Activated naive CD8-positive, alpha-beta T cell treated with anti-CD3 and anti-CD28 coated beads, Interleukin-2, amount 50 U/mL, for 16 hours (primary cell): ENCODE measurements around the gene ZNF222.

Experiments used
- DNase-seq: peaks from one replicate; pipeline ENCODE4 v3.0.0-alpha.2; 2020; ENCODE audit warnings: low read depth, low spot score

ZNF222 gene

DNA sequence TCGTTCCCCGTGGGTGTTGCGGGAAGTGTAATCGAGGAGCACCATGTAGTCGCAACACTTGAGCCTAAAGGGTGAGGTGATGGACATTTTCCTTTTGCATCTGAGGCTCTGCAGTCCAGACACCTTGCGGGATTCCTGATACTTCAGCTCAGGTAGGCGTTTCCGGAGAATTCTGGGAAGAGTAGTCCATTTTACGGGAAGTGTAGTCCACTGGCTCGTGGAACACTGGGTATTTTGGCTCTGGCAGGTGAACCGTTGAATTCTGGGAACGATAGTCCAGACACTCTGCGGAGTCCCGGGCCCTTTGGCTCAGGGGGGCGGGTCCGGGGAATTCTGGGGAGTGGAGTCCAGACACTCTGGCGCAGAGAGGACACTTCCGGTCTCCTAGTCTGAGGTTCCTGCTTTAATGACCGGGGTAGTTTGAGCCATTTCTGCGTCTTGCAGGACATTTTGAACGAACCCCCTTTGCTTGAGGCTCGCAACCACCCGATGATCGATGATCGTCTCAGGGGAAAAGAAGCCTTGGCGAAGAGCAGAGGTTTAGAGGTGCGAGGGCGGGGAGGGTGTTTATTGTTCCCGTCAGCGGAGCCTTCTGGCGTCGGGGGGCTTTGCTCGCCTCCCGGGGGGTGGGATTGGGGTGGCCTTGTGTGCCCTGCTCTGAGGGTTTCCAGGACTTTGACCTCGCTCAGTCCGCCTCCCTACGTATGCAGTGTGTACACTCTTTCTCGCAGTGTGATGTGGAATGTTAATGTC is 26.6 kb downstream of the ZNF222 start, which contains the start of gene ZNF223:
TSS of gene ZNF223 (plus strand) at position 387 of the 753 bp plus-strand sequence. CDS start 3,141 bp downstream, outside the sequence.
- DNase-seq: peak; percentile 59

DNA sequence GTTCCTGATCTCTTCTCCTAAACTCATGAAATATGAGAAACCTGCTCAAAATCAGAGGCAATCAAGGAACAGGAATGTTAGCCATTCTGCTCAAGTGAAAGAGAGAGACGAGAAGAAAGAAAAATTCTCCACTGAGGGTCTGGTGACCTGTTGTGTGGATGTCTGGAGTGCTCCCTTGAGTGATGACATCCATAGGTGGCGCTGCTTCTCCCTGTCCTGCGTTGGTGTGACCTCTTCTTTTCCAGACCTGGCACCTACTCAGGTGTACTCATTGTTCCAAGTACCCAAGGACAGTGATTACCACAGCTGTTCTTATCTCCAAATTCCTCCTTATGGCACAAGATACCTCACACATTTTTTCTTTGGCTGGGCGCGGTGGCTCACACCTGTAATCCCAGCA is 30.7 kb downstream of the ZNF222 start:
- DNase-seq: no peak

DNA sequence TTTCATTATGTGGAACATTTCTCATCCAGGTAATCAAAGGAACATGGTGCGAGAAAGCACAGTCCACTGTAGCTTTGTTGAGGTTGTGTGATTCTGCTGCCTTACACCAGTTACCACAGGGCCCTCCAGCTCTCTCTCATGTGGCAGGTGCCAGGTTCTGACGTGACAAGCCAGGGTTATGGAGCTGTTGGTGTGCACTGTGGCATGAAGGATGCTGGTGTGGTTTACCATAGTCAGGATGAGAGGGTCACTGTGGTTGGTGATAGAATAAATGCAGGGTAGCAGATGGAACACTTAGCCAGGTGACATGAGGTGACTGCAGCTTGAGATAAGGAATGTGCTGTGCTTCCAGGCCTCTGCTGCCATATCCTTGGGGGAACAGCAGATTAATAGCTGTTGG is 34.0 kb downstream of the ZNF222 start:
- DNase-seq: no peak

DNA sequence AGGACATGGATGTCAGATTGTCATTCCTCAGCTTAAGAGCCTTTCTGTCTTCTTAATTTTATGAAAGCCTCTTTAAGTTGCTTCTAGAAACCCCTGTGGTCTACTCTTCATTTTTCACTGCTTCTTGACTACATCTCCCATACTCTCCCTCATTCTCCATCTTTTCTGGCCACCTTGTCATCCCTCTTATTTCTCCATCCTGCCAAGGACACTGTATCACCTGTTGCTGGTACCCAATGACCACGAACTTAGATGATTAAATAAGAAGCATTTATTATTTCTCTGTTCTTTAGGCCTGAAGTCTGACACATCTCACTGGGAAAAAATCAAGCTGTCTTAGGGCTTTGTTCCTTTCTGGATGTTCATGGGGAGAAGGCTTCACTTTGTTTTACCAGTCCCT is 35.9 kb downstream of the ZNF222 start:
- DNase-seq: no peak

DNA sequence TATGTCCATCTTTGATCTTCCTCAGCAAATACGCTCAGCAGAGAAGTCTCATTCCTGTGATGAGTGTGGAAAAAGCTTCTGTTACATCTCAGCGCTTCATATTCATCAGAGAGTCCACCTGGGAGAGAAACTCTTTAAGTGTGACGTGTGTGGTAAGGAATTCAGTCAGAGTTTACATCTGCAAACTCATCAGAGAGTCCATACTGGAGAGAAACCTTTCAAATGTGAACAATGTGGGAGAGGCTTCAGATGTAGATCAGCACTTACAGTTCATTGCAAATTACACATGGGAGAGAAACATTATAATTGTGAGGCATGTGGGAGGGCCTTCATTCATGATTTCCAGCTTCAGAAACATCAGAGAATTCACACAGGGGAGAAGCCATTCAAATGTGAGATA is 41.1 kb downstream of the ZNF222 start:
- no peak for DNase-seq

DNA sequence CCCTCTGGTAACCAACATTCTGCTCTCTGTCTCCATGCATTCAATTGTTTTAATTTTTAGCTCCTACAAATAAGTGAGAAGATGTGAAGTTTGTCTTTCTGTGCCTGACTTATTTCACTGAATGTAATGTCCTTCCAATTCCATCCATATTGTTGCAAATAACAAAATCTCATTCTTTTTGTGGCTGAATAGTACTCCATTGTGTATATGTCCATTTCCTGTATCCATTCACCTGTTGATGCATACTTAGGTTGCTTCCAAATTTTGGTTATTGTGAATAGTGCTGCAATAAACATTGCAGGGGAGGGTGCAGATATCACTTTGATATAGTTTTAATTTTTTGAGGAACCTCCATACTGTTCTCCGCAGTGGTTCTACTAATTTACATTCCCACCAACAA is 44.2 kb downstream of the ZNF222 start:
- no peak for DNase-seq

DNA sequence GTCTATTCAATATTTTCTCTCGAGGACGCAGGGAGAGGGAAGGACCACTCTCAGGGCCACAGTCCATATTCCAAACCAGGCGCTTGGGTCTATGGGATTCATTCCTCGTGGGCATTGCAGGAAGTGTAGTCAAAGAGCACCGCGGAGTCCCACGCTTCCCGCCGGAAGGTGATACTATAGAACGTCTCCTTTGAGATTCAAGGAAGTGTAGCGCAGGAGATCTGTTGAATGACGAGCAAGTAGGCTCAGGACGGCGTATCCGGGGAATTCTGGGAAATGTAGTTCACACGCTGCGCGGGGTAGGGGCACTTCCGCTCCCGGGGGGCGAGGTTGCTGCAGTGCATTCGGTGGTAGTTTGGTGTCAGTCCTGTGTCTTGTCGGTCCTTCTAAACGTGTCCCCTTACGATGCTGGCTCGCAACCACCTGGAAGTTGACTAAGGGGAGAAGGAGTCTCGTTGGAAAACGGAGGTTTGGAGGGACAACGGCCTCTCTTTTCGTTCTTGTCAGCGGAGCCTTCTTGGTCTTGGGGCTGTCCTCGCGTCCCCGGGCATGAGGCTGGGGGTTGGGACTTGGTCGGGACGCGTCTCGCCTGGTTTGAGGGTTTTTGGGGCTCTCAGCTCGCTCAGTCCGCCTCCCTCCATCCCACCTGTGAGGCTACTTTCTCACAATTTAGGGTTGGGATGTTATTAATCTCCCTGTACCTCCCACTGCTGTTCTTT is 46.8 kb downstream of the ZNF222 start, which contains the start of gene ZNF284:
TSS of gene ZNF284 (plus strand) at position 336 of the 719 bp plus-strand sequence. CDS start 4,231 bp downstream, outside the sequence.
- DNase-seq: peak; percentile 69

DNA sequence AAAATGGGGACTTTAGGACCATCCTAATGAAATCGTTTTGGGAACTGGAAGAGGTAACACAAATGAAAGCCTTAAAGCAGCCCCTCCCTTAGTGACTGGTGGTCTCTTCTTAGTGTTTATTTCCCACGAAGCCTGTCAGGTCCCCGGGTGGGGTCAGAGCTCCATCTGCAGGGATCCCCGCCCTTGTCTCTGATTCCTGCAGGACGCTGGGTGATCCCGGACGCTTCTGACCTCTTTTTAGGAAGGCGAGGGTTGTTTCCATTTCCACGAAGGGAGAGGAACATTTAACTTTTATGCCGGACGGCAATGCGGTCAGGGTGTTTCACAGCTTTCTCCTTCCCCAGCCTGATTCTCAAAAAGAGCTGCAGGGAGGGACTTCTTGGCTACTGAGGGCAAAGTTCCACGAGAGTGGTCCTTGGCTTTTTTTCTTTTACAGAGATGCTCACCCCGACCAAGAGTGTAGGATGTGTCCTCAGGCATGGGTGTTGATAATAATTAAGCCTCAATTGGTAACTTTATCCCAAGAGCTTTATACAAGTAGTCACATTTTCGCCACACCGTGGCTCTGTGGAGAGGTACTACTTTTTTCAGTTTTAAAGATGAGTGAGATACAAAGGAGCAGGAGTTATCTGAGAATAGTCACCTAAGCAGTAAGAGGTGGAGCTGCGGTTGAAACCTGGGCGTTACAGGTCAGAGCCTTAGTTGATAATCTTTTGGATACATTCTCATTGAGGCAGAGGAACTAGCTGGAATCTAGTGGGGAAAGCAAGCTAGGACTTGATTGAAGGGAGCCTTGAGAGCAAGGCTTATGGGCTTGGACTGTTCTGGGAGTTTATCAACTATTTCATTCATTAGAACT is 47.6 kb downstream of the ZNF222 start:
- no peak for DNase-seq

DNA sequence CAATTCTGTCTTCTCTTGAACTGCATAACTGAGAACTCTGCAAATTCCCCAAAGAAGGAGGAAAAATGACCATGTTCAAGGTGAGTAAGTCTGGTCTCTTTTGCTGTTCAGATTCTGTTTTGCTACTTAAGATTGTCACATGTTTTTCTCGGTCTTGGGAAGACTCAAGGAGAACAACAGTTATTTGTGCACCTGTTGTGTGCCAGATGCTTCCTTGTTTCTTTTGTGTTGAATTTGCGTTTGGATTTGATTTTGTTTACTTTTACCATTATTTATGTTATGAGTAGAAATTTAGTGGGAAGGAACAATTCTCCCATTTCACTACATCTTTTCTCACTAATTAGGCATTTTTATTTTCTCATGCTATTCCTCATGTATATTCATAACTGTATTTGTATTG is 51.1 kb downstream of the ZNF222 start:
- no peak for DNase-seq
